BJ (cell line): Measurements from ENCODE around the gene SLF2. TPM values are rescaled to one million over a fixed set of nuclear protein-coding genes. Genes with fewer than 3 reads are reported as not detected.

Experiments used
- CTCF ChIA-PET: fragments of 350-600 bp; formaldehyde crosslinking; extraction: SDS; loops from one replicate; lab custom pipeline; 2021; ENCODE audit warnings: antibody characterized with exemption, inconsistent platforms; lab: Yijun Ruan, JAX
- POLR2A ChIA-PET: fragments of 300-600 bp; sonication (Branson Sonifier 250); formaldehyde crosslinking; extraction: SDS; loops from one replicate; lab custom pipeline; 2021; ENCODE audit warnings: antibody characterized with exemption; lab: Charles Lee
- DNase-seq: peaks from one replicate; pipeline ENCODE4 v3.0.0-alpha.2; 2011; ENCODE audit warnings: low read depth
- H3K27me3 ChIP-seq: 2 replicates; pipeline ENCODE4 v1.6.0; 2011; ENCODE audit warnings: low read length; ENCODE audit not compliant: control insufficient read depth, insufficient read depth
- H3K36me3 ChIP-seq: 2 replicates; pipeline ENCODE4 v1.5.1; 2011; ENCODE audit warnings: low read length; ENCODE audit not compliant: control insufficient read depth, insufficient read depth
- H3K4me3 ChIP-seq: 2 replicates; pipeline ENCODE4 v1.5.1; 2011; ENCODE audit warnings: low read depth, mild to moderate bottlenecking, control low read depth, low read length
- polyA plus RNA-seq: library from polyadenylated mRNA; depleted of rRNA; stranded (reverse); fragments of >200 nt; gene quantifications from 2 replicates; pipeline ENCODE4 v1.2.3, GENCODE V29; 2011
- TF ChIP-seq, protein P1 (sequence below): IDR thresholded peaks from 2 replicates; pipeline ENCODE4 v1.5.1; 2011; ENCODE audit warnings: low read depth, mild to moderate bottlenecking, control low read depth, inconsistent platforms, low read length, moderate library complexity; ENCODE audit not compliant: insufficient read depth

Gene SLF2
- polyA plus RNA-seq, 1 experiment, result 6.8 TPM

DNA sequence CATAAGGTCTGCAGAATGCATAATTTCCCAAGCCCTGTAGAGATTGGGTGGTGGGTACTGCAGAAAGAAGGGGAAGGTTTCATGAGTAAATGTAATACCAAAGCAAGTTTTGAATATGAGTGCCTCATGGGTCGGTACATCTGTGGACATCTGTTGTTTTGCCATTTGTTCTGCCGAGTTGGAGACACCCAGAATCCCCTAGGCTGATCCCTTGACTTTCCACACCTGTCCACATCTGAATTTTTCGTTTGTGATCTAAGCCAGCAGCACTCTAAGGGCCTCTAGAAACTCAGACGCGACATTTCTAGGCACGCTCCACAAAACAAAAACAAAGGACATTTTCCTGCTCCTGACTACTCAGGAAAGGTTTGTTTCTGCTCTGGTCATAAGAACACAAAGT lies 11.7 kb upstream of the SLF2 start:
- Histone ChIP-seq H3K27me3 (no peaks in the 10 kb centered on the region), H3K4me3 (no peak overlapping the region), H3K36me3 (no peaks in the 10 kb centered on the region)
- DNase-seq, result no peak
- TF ChIP-seq, protein P1, sequence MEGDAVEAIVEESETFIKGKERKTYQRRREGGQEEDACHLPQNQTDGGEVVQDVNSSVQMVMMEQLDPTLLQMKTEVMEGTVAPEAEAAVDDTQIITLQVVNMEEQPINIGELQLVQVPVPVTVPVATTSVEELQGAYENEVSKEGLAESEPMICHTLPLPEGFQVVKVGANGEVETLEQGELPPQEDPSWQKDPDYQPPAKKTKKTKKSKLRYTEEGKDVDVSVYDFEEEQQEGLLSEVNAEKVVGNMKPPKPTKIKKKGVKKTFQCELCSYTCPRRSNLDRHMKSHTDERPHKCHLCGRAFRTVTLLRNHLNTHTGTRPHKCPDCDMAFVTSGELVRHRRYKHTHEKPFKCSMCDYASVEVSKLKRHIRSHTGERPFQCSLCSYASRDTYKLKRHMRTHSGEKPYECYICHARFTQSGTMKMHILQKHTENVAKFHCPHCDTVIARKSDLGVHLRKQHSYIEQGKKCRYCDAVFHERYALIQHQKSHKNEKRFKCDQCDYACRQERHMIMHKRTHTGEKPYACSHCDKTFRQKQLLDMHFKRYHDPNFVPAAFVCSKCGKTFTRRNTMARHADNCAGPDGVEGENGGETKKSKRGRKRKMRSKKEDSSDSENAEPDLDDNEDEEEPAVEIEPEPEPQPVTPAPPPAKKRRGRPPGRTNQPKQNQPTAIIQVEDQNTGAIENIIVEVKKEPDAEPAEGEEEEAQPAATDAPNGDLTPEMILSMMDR, result no peak
- CTCF ChIA-PET, result interaction anchor here (0.8 kb wide), 1 partner anchor 23 kb away, joined by 4 read pairs; no protein-coding TSS in a partner anchor
- POLR2A ChIA-PET, result no interaction called here

DNA sequence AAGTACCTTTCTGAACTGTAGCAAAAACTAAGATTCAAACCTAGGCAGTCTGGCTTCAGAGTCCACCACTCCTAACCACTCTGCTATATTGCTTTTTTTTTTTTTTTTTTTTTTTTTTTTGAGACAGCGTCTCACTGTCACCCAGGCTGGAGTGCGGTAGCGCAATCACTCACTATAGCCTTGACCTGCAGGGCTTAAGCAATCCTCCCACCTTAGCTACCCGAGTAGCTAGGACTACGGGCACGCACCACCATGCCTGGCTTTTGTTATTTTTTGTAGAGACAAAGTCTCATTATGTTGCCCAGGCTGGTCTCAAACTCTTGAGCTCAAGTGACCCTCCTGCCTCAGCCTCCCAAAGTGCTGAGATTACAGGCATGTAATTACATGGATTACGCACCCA lies 10.1 kb upstream of the SLF2 start:
- POLR2A ChIA-PET, result no interaction called here
- DNase-seq, result no peak
- CTCF ChIA-PET, result no interaction called here
- H3K36me3 ChIP-seq, result no peaks in the 10 kb centered on the region
- TF ChIP-seq, protein P1, result no peak
- no peaks in the 10 kb centered on the region for H3K27me3 ChIP-seq
- H3K4me3 ChIP-seq, result no peak overlapping the region

DNA sequence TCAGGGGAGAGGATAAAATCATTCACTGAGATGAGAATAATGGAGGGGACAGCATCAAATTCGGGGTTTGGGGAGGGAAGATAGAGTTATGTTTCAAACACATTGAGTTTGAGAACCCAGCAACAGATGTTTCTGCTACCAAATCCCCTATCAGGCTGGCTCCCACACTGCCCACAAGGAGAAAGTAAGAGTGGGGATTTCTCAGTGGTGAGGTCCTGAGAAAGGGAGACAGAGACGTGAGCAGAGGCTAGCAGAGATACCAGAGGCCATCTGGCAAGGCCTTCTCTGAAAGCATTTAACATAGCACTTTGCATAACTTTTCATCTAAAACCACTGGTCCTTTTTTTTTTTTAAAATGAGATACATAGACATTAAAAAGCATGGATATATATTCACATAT lies 7.8 kb upstream of the SLF2 start:
- Histone ChIP-seq H3K36me3 (no peaks in the 10 kb centered on the region), H3K27me3 (no peaks in the 10 kb centered on the region), H3K4me3 (no peak overlapping the region)
- ChIA-PET POLR2A (no interaction called here), CTCF (no interaction called here)
- no peak for DNase-seq
- TF ChIP-seq, protein P1, result no peak

DNA sequence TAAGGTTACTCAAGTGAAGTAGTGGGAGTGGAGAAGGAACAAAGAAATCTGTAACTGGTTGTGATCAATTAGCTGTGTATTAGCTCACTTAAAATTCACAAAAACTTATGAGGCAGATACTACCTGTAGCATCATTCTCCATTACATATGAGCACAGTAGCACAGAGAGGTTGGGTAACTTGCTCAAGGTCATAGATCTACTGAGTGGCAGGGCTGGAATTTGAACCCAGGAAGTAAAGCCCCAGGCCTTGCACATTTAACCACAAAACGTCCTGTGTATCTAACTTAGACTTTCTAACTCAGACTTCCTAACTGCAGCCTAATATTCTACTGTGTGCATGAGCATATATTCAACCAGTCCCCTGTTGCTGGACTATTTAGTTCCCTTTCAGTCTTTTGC lies 5.6 kb upstream of the SLF2 start:
- H3K36me3 ChIP-seq, result no peaks in the 10 kb centered on the region
- ChIA-PET CTCF (no interaction called here), POLR2A (no interaction called here)
- TF ChIP-seq, protein P1, result no peak
- no peak overlapping the region for H3K4me3 ChIP-seq
- no peaks in the 10 kb centered on the region for H3K27me3 ChIP-seq
- no peak for DNase-seq

DNA sequence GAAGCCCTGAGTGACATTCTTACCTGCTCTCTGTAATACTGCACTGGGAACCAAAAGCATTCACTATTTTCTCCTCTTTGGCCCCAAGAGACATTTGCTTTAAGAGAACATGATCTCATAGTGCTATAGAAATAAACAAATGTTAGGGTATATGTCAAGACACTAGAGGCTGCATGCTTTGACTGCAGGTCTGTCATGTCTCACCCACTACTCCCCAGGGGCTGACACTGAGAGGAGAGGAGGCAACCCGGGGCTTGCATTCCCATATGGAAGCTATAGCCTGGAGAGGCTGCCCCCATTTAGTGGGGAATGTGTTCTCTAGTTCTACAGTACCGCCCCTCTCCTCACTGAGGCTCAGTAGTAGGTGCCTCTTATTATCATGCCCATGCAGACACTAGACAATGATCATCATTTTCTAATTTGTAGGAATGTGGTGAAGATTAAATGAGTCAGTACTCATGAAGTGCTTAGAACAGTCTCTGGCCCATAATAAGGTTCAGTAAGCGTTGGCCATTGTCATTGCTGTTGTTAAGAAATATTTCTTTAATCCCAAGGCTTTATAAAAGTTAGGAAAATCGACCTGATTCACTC lies 4.9 kb upstream of the SLF2 start:
- DNase-seq, result no peak
- H3K27me3 ChIP-seq, result no peaks in the 10 kb centered on the region
- ChIA-PET POLR2A (no interaction called here), CTCF (no interaction called here)
- TF ChIP-seq, protein P1, result no peak
- H3K36me3 ChIP-seq, result no peaks in the 10 kb centered on the region
- H3K4me3 ChIP-seq, result no peak overlapping the region
